ENCODE results near the gene NCOA3. TPM values are rescaled to one million over a fixed set of nuclear protein-coding genes. Genes with fewer than 3 reads are reported as not detected.
"Not testable (repeated sequence)": the region's sequence is repeated elsewhere in the genome, so short reads cannot be mapped to it uniquely, and the experiment has no call there.

The NCOA3 gene
- total RNA-seq, 1 donor from 2014 or later: 45.9 TPM

DNA sequence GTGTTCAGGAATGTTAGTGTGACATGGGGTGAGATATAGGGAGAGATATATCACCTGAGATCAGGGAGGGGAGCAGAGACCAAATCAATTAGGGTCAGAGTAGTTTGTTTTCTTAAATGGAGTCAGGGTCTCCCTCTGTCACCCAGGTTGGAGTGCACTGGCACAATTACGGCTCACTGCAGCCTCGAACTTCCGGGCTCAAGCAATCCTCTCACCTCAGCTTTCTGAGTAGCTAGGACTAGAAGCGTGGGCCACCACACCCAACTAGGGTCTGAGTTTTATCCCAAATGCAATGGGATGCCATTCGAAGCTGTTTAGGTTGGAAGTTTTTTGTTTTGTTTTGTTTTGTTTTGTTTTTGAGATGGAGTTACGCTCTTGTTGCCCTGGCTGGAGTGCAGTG is 3.1 kb upstream of the NCOA3 start:
- TF ChIP-seq, protein P1, sequence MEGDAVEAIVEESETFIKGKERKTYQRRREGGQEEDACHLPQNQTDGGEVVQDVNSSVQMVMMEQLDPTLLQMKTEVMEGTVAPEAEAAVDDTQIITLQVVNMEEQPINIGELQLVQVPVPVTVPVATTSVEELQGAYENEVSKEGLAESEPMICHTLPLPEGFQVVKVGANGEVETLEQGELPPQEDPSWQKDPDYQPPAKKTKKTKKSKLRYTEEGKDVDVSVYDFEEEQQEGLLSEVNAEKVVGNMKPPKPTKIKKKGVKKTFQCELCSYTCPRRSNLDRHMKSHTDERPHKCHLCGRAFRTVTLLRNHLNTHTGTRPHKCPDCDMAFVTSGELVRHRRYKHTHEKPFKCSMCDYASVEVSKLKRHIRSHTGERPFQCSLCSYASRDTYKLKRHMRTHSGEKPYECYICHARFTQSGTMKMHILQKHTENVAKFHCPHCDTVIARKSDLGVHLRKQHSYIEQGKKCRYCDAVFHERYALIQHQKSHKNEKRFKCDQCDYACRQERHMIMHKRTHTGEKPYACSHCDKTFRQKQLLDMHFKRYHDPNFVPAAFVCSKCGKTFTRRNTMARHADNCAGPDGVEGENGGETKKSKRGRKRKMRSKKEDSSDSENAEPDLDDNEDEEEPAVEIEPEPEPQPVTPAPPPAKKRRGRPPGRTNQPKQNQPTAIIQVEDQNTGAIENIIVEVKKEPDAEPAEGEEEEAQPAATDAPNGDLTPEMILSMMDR (IDR thresholded peaks at IDR 0.05; ENCODE audit: unreplicated experiment): no peak
- peaks cover 4% of the 10 kb centered on the region for H3K9me3 Mint-ChIP-seq
- no peak overlapping the region for H3K4me3 Mint-ChIP-seq
- H3K36me3 Mint-ChIP-seq: no peaks in the 10 kb centered on the region
- no peaks in the 10 kb centered on the region for H3K27me3 Mint-ChIP-seq (ENCODE audit: low read depth)
- H3K27ac Mint-ChIP-seq: peak overlapping the region; percentile 13
- no peak for DNase-seq (ENCODE audit: low spot score in 2 of 2, unreplicated experiment in 2 of 2)
- H3K4me1 Mint-ChIP-seq: peaks cover 29% of the 10 kb centered on the region

DNA sequence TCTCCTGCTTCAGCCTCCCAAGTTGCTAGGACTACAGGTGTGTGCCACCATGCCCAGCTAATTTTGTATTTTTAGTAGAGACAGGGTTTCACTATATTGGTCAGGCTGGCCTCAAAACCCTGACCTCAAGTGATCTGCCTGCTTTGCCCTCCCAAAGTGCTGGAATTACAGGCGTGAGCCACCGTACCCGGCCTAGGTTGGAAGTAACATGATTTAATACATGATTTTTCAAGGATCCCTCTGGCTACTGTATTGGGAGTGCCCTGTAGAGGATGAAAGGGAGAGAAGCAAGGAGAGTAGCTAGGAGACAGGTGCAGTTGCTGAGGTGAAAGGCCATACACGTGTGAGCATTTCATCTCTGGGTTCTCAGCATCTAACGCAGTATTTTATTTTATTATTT is 2.6 kb upstream of the NCOA3 start:
- no peak overlapping the region for H3K27ac Mint-ChIP-seq
- H3K4me3 Mint-ChIP-seq: no peak overlapping the region
- TF ChIP-seq, protein P1 (IDR thresholded peaks at IDR 0.05; ENCODE audit: unreplicated experiment): no peak

GRCh38 chr20:47500082-47500481 is 1.6 kb upstream of the NCOA3 start:
- peak overlapping the region; percentile 99 for H3K4me3 Mint-ChIP-seq
- peak overlapping the region; percentile 99 for H3K27ac Mint-ChIP-seq
- not testable (repeated sequence) for DNase-seq (ENCODE audit: low spot score in 2 of 2, unreplicated experiment in 2 of 2); H3K9me3 Mint-ChIP-seq; H3K27me3 Mint-ChIP-seq (ENCODE audit: low read depth); H3K36me3 Mint-ChIP-seq
- peaks cover 31% of the 10 kb centered on the region for H3K4me1 Mint-ChIP-seq

More for the DNA sequence above, 2.6 kb upstream of the NCOA3 start:
- Mint-ChIP-seq H3K27me3 (ENCODE audit: low read depth) (no peaks in the 10 kb centered on the region), H3K4me1 (peaks cover 28% of the 10 kb centered on the region), H3K36me3 (no peaks in the 10 kb centered on the region), H3K9me3 (peaks cover 4% of the 10 kb centered on the region)
- no peak for DNase-seq (ENCODE audit: low spot score in 2 of 2, unreplicated experiment in 2 of 2)

- no peak for DNase-seq (ENCODE audit: low spot score in 2 of 2, unreplicated experiment in 2 of 2)
- Mint-ChIP-seq H3K36me3 (no peaks in the 10 kb centered on the region), H3K27me3 (ENCODE audit: low read depth) (no peaks in the 10 kb centered on the region), H3K9me3 (peaks cover 4% of the 10 kb centered on the region), H3K4me1 (peaks cover 32% of the 10 kb centered on the region), H3K27ac (peak overlapping the region; percentile 99), H3K4me3 (peak overlapping the region; percentile 99)
- TF ChIP-seq, protein P1 (IDR thresholded peaks at IDR 0.05; ENCODE audit: unreplicated experiment): no peak
Observed at GRCh38 chr20:47500554-47500953, 1.1 kb upstream of the NCOA3 start.

DNA sequence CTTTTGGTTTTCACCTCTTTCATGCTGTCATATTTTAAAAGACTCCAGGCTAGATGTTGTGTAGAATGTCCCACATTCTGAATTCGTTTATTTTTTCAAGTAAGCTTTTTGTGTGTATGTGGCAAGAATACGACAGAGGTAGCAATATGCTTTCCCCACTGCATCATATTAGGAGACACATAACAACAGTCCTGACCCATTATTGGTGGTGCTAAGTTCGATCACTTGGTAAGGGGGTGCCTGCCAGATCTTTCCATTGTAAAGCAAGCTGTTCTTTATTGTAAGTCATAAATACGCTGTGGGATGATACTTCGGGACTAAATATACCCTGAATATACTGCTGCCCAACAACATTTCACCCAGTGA is 588 bp upstream of the NCOA3 start:
- peaks cover 2% of the 10 kb centered on the region for H3K9me3 Mint-ChIP-seq

DNA sequence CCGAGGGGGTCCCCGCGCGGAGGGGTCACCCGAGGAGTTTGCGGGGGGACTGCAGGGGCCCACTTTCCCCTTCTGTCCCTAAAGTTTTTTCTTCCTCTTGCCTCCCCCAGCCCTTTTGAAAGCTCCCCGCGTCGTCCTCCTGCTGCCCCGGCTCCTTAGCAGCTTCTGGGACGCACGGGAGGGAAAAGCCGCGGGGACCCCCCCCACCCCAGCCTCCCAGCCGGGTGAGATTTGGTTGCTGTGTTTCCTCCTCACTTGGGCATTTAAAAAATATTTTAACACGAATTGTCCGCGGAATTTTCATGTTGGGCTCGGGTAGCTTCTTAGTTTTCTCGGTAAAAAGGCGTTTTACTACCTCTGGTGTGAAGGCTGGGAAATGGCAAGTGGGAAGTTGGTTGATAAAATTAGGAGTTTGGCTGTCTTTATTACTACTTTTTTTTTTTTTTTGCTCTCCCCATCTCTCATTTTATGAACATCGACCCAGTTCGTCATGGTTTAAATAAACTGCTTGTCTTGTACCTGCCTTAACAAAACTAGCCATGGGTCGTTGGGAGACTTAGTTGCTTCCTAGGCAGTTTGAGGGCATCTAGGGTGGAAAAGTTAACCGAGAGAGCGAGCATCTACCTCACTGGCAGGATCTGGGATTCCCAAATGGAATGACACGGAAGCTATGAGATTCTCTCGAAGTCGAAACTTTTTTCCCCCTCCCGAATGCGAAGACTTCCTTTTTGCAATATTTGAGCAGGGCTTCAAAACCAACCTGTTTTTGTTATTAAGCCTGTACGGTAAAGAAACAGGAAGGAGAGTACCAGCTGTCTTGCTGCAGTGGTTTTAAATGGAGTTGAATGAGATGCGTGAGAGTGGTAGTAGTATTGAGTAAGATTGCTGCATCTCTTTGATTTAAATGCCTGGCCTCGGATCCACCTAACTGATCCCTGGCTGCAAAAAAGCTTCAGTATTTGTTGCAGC is 868 bp downstream of the NCOA3 start:
- Mint-ChIP-seq H3K4me1 (peaks cover 42% of the 10 kb centered on the region), H3K36me3 (no peaks in the 10 kb centered on the region), H3K27me3 (ENCODE audit: low read depth) (no peaks in the 10 kb centered on the region), H3K4me3 (peak overlapping the region; percentile 99), H3K9me3 (no peaks in the 10 kb centered on the region), H3K27ac (peak overlapping the region; percentile 91)
- TF ChIP-seq, protein P1 (IDR thresholded peaks at IDR 0.05; ENCODE audit: unreplicated experiment): no peak
- peak in 1 of 2 experiments; percentile 53 for DNase-seq (ENCODE audit: low spot score in 2 of 2, unreplicated experiment in 2 of 2)

More for the DNA sequence above, 588 bp upstream of the NCOA3 start:
- no peak for DNase-seq (ENCODE audit: low spot score in 2 of 2, unreplicated experiment in 2 of 2)
- Mint-ChIP-seq H3K27ac (peak overlapping the region; percentile 99), H3K36me3 (no peaks in the 10 kb centered on the region), H3K4me3 (peak overlapping the region; percentile 99), H3K4me1 (peaks cover 35% of the 10 kb centered on the region), H3K27me3 (ENCODE audit: low read depth) (no peaks in the 10 kb centered on the region)
- TF ChIP-seq, protein P1 (IDR thresholded peaks at IDR 0.05; ENCODE audit: unreplicated experiment): no peak
